G401.6 (cell line): ENCODE measurements around the gene DRICH1.
"Not testable (repeated sequence)": the region's sequence is repeated elsewhere in the genome, so short reads cannot be mapped to it uniquely, and the experiment has no call there.

Source experiments
- FAIRE-seq: peaks from 2 replicates; lab custom pipeline; 2012; peaks lifted over from hg19 to GRCh38; lab: Jason Lieb, UNC

The DRICH1 gene

GRCh38 chr22:23597576-23598268 lies 34.4 kb downstream of the DRICH1 start:
- not testable (repeated sequence) for FAIRE-seq

- FAIRE-seq, result not testable (repeated sequence)
Measured at GRCh38 chr22:23595904-23596303, 36.2 kb downstream of the DRICH1 start.

GRCh38 chr22:23591846-23592245 lies 40.3 kb downstream of the DRICH1 start:
- FAIRE-seq, result no peak

GRCh38 chr22:23591201-23591791 lies 40.8 kb downstream of the DRICH1 start:
- no peak for FAIRE-seq

GRCh38 chr22:23583836-23584235 lies 48.3 kb downstream of the DRICH1 start:
- FAIRE-seq, result no peak

- FAIRE-seq, result no peak
Measured at GRCh38 chr22:23583153-23583552, 49.0 kb downstream of the DRICH1 start.

GRCh38 chr22:23581260-23581650 lies 50.9 kb downstream of the DRICH1 start:
- no peak for FAIRE-seq

- FAIRE-seq, result no peak
Measured at GRCh38 chr22:23580576-23581259, 51.4 kb downstream of the DRICH1 start.

GRCh38 chr22:23579870-23580575 lies 52.1 kb downstream of the DRICH1 start, which contains the start of gene IGLL1:
TSS of gene IGLL1 (minus strand) at chr22:23580290. CDS start at chr22:23580190, 100 bp downstream.
- no peak for FAIRE-seq

- FAIRE-seq, result no peak
Measured at GRCh38 chr22:23579280-23579679, 52.8 kb downstream of the DRICH1 start.

- FAIRE-seq, result no peak
Measured at GRCh38 chr22:23578306-23578705, 53.8 kb downstream of the DRICH1 start.

- FAIRE-seq, result no peak
Measured at GRCh38 chr22:23576681-23577080, 55.4 kb downstream of the DRICH1 start.

GRCh38 chr22:23575601-23576000 lies 56.5 kb downstream of the DRICH1 start:
- no peak for FAIRE-seq

- no peak for FAIRE-seq
Measured at GRCh38 chr22:23574877-23575276, 57.2 kb downstream of the DRICH1 start.

- no peak for FAIRE-seq
Measured at GRCh38 chr22:23574371-23574811, 57.7 kb downstream of the DRICH1 start.

GRCh38 chr22:23573701-23574235 lies 58.4 kb downstream of the DRICH1 start:
- not testable (repeated sequence) for FAIRE-seq

- FAIRE-seq, result not testable (repeated sequence)
Measured at GRCh38 chr22:23573106-23573505, 59.0 kb downstream of the DRICH1 start.

- FAIRE-seq, result no peak
Measured at GRCh38 chr22:23571486-23571885, 60.6 kb downstream of the DRICH1 start.

GRCh38 chr22:23570681-23571080 lies 61.4 kb downstream of the DRICH1 start:
- no peak for FAIRE-seq

- FAIRE-seq, result no peak
Measured at GRCh38 chr22:23569716-23570115, 62.4 kb downstream of the DRICH1 start.

GRCh38 chr22:23569291-23569690 lies 62.8 kb downstream of the DRICH1 start:
- FAIRE-seq, result no peak

GRCh38 chr22:23566705-23567475 lies 65.2 kb downstream of the DRICH1 start:
- FAIRE-seq, result no peak
